Spleen (tissue), 7 donors: Measurements from ENCODE around the gene SORCS2.

Source experiments
- CTCF ChIP-seq, 11 experiments: fragments of 200-600 bp in 7 of 11; fragments of 450-650 bp in 4 of 11; sonication (generic) in 4 of 11; IDR thresholded peaks in 8 of 11; conservative IDR thresholded peaks in 3 of 11; 1 replicate in 7 of 11; 2 replicates in 4 of 11; pipeline versions ENCODE4 v1.4.0 to v1.8.0; 2016 to 2021; ENCODE audit warnings: antibody characterized with exemption in 11 of 11, inconsistent platforms in 4 of 11, mild to moderate bottlenecking in 1 of 11
- POLR2A ChIP-seq, 3 donors: fragments of 450-650 bp; IDR thresholded peaks; one replicate each; pipeline ENCODE4 v1.5.1; 2017; ENCODE audit warnings: antibody characterized with exemption in 3 of 3, mild to moderate bottlenecking in 1 of 3
- POLR2AphosphoS5 ChIP-seq, 3 donors: sonication (generic); formaldehyde crosslinking; IDR thresholded peaks; one replicate each; pipeline ENCODE4 v1.5.1; 2017; ENCODE audit warnings: antibody characterized with exemption in 3 of 3
- donor health status: DM: no; HTN: no; CAD: no; lungs with moderate emphysema.
- donor health status: DM: no; HTN: no; CAD: no.
- donor health status: DM: no; HTN: no; CAD: no.

DNA sequence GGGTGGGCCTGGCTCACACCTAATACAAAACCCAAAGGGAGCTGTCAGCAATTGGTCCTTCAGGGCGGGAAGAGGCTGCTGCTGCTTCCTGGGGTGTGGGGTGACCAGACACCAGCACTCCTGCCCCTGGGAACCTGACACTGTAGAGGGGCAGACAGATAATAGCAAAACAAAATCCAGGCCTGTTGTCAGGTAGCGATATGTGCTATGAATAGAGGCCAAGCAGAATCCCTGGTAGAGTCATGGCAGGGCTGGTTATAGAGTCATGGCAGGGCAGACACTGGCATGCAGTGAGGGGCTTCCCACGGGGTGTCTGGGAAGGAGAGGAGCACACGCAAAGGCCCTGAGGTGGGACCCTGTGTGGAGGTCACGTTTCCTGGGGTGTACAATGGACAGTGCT, 321.9 kb downstream of the SORCS2 start:
- TF ChIP-seq POLR2A (IDR thresholded peaks at IDR 0.05) = no peak
- TF ChIP-seq POLR2AphosphoS5 (IDR thresholded peaks at IDR 0.05) = no peak
- TF ChIP-seq CTCF (IDR thresholded peaks at IDR 0.05 in 8 of 11, conservative IDR thresholded peaks at IDR 0.05 in 3 of 11) = no peak
